ENCODE data around the gene MACF1.

The MACF1 gene

DNA sequence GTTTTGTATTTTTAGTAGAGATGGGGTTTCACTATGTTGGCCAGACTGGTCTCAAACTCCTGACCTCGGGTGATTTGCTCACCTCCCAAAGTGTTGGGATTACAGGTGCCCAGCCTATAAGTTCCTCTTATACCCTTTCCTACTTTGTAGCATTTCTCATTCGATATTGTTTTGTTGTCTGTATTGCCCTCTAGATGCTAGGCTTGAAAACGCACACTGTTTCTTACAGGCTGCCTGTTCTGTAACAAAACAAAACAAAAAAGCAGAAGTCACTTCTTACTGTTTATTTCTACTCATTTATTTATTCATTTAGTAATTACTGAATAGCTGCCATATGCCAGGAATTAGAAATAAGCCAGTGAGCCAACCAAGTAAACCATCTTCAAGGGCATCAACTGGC is 150.1 kb downstream of the MACF1 start:
- no peak for DNase-seq (ENCODE audit: low spot score)

- no peak for DNase-seq (ENCODE audit: low spot score)
These were observed 154.0 kb downstream of the MACF1 start for GRCh38 chr1:39358491-39358890.

DNA sequence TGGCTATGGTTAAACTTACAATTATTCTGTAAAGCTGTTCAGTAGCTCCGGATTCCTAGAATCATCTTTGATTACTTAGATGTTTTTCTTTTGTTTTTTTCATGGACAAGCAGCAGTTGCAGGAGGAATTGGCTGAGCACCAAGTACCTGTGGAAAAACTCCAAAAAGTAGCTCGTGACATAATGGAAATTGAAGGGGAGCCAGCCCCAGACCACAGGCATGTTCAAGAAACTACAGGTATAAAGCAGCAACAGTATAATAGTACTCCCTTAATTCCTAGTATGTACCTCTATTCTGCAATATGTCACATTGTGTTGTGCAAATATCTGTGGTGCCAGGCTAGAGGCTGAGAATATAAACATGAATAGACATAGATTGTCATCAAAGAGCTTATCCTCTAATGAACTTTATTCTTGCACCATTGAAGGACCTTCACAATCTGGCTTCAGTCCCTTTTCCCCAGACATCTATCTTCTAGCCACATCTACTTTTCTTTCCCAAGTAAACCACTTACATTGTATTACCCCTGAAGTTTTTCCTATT is 154.6 kb downstream of the MACF1 start:
- no peak for DNase-seq (ENCODE audit: low spot score)

GRCh38 chr1:39360731-39361130 is 156.2 kb downstream of the MACF1 start:
- DNase-seq (ENCODE audit: low spot score): no peak

DNA sequence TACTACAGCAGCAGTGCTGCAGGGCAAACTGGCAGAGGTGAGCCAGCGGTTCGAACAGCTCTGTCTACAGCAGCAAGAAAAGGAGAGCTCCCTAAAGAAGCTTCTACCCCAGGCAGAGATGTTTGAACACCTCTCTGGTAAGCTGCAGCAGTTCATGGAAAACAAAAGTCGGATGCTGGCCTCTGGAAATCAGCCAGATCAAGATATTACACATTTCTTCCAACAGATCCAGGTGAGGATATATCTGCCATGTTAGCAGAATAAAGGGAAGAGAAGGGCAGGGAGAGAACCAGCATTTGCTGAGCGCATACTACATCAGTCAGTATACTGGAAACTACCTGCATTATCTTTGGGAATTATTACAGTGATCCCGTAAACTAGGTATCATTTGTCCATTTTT is 157.0 kb downstream of the MACF1 start:
- no peak for DNase-seq (ENCODE audit: low spot score)

DNA sequence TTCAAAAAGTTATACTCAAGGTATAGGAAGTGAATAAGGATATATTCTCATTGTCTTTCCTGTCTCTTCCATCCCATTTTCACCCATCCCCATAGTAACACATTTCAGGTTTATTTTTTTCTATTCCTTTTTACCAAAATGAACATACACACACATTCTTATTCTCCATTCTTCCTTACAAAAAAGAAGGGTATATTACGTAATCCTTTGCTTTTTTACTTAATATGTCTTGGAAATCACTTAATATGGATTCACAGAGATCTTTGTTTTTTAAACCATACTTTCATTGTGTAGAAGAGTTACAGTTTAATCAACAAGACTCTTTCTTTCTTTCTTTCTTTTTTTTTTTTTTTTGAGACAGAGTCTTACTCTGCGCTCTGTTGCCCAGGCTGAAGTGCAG is 158.8 kb downstream of the MACF1 start:
- no peak for DNase-seq (ENCODE audit: low spot score)

DNA sequence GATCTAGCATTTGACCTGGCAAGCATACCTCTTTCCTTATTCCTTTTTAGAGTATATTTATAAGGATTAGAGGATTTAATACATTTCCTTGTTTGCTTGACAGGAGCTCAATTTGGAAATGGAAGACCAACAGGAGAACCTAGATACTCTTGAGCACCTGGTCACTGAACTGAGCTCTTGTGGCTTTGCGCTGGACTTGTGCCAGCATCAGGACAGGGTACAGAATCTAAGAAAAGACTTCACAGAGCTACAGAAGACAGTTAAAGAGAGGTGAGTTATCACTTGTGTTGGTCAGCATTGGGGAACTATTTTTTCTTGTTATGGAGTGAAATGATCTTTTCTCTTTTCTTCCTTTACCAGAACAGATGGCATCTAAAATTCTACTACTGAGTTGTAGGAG is 163.6 kb downstream of the MACF1 start:
- DNase-seq (ENCODE audit: low spot score): no peak

- DNase-seq (ENCODE audit: low spot score): no peak
These were observed 165.1 kb downstream of the MACF1 start for GRCh38 chr1:39369565-39369964.

GRCh38 chr1:39370602-39371001 is 166.1 kb downstream of the MACF1 start:
- DNase-seq (ENCODE audit: low spot score): no peak

- no peak for DNase-seq (ENCODE audit: low spot score)
These were observed 167.6 kb downstream of the MACF1 start for GRCh38 chr1:39372105-39372504.

GRCh38 chr1:39376656-39377055 is 172.2 kb downstream of the MACF1 start:
- DNase-seq (ENCODE audit: low spot score): no peak

DNA sequence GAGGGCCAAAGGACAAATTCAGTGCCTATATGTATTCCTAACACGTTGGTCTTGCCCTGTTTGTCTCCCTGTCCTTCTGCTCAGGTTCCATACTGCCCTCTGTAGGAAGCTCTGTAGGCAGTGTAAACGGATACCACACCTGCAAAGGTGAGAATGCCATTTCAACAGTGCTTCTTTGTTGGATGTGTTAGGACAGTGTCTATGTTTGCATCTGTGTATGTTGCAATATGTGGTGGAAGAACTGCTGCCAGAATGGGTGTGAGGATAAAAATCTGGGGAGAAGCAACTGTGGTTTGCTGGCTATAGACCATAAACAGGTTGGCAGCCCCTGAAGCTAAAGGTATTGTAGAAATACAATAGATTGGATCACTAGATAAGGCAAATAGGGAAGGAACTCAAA is 173.9 kb downstream of the MACF1 start:
- DNase-seq (ENCODE audit: low spot score): no peak

GRCh38 chr1:39379187-39379586 is 174.7 kb downstream of the MACF1 start:
- no peak for DNase-seq (ENCODE audit: low spot score)

DNA sequence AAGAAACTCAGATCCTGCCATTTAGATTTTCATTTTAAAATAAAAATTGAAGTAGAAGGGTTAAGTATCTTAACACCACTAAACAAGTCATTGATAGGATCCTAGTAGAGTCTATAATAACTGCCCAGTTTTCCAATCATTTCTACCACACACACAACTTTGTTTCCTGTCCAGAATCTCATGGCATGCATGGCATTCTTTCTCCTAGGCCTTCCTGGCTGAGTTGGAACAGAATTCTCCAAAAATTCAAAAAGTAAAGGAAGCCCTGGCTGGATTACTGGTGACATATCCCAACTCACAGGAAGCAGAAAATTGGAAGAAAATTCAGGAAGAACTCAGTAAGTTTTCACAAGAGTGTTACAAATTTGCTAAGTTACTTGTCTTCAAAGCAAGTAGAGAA is 175.5 kb downstream of the MACF1 start:
- DNase-seq (ENCODE audit: low spot score): no peak

DNA sequence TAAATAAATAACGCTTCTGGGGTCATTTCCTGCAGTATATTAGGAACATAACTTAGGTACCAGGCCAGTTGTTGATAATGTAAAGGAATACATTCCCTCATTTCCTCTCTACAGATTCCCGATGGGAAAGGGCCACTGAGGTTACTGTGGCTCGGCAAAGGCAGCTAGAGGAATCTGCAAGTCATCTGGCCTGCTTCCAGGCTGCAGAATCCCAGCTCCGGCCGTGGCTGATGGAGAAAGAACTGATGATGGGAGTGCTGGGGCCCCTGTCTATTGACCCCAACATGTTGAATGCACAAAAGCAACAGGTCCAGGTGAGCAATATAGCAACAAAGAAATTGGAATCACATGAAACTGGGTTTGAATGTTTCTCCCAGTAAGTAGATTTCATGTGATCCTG is 177.3 kb downstream of the MACF1 start:
- no peak for DNase-seq (ENCODE audit: low spot score)

DNA sequence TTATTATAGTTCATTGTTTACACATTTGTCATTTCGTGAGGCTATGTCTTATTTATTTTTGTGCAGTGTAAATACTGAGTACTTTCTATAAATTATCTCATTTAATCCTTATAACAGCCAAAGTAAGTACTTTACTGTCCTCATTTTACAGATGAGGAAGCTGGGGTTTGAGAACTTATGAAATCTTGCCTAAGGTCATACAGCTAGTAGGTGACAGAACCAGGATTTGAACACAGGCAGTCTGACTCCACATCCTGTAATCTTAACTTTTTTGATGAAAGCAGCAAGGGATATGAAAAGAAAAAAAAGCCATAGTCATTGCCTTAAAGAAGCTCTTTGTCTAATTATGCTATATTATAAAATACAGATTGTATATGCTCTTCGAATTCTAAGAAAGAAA is 179.8 kb downstream of the MACF1 start:
- DNase-seq (ENCODE audit: low spot score): no peak

- no peak for DNase-seq (ENCODE audit: low spot score)
These were observed 180.8 kb downstream of the MACF1 start for GRCh38 chr1:39385067-39385988.

DNA sequence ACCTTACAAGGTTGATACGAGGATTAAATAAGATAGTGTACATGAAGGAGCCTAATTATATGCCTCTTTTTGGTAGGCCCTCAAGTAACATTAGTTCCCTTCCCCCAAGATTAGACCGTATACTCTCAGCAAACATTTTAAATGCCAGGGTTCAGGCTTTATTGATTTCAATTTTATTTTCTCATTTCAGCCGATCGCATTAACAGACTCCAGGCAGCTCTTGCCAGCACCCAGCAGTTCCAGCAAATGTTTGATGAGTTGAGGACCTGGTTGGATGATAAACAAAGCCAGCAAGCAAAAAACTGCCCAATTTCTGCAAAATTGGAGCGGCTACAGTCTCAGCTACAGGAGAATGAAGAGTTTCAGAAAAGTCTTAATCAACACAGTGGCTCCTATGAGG is 182.5 kb downstream of the MACF1 start:
- no peak for DNase-seq (ENCODE audit: low spot score)

- DNase-seq (ENCODE audit: low spot score): no peak
These were observed 183.0 kb downstream of the MACF1 start for GRCh38 chr1:39387452-39387851.

- no peak for DNase-seq (ENCODE audit: low spot score)
These were observed 187.5 kb downstream of the MACF1 start for GRCh38 chr1:39391691-39392679.

DNA sequence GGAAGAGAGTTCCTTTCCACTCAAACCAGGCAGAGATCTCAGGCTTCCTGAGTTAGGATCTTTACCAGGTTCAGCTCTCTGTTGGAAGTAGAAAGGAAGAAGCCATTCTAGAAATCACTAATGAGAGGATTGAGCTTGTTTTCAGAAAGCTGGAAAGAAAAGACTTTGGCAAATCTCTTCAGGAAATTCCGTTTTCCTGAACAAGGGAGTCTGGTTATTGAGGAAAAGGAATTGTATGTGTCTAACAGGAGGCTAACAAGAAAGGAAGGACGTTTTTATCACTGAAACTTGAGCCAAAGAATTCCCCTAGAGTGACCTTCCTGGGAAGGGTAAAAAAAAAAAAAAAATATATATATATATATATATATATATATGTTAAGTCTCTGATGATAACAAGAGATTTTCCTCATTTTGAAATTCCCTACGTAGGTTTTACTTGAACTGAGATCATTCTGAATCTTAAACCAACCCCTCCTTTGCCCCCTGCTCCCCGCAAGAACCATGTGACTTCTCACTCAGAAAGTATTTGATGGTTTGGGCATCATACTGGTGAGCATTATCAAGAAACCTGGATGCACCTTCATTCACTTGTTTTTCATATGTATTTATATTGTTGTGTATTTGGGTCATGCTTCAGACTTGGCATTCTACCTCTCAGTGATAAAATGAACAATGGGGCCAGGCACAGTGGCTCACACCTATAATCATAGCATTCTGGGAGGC is 188.5 kb downstream of the MACF1 start:
- no peak for DNase-seq (ENCODE audit: low spot score)

GRCh38 chr1:39393645-39394044 is 189.2 kb downstream of the MACF1 start:
- no peak for DNase-seq (ENCODE audit: low spot score)
